H1 (cell line): ENCODE results near the gene UCMA.

ENCODE experiments used
- ASH2L ChIP-seq: fragments of 200-600, 300-600 bp; sonication (generic); IDR thresholded peaks from one replicate; pipeline ENCODE4 v1.7.1; 2017; ENCODE audit warnings: low read length
- ATF2 ChIP-seq: IDR thresholded peaks from 2 replicates; pipeline ENCODE4 v1.6.1; 2012; ENCODE audit warnings: low read length, inconsistent platforms
- E2F6 ChIP-seq: IDR thresholded peaks from 2 replicates; pipeline ENCODE4 v1.6.1; 2012; ENCODE audit warnings: inconsistent platforms
- EGR1 ChIP-seq: IDR thresholded peaks from 2 replicates; pipeline ENCODE4 v1.6.1; 2011; ENCODE audit warnings: low read depth, low read length, borderline replicate concordance
- GABPA ChIP-seq: IDR thresholded peaks from 2 replicates; pipeline ENCODE4 v1.6.1; 2011; ENCODE audit warnings: mild to moderate bottlenecking, low read length, moderate library complexity, borderline replicate concordance; ENCODE audit not compliant: insufficient read depth
- HDAC2 ChIP-seq, 2 experiments: fragments of 300-600 bp in 1 of 2; sonication (generic) in 1 of 2; IDR thresholded peaks; 2 replicates each; pipeline ENCODE4 v1.6.1; 2011 to 2012; ENCODE audit warnings: low read depth in 2 of 2, low read length in 2 of 2, mild to moderate bottlenecking in 2 of 2, moderate library complexity in 2 of 2, borderline replicate concordance in 1 of 2, inconsistent platforms in 1 of 2
- RNF2 ChIP-seq: fragments of 200-900, 300-1000 bp; sonication (generic); IDR thresholded peaks from 2 replicates; pipeline ENCODE4 v1.7.1; 2016; ENCODE audit warnings: borderline replicate concordance, low read depth, mild to moderate bottlenecking, antibody characterized with exemption, low read length; ENCODE audit not compliant: poor library complexity, severe bottlenecking; ENCODE audit errors: missing control alignments
- SP1 ChIP-seq: IDR thresholded peaks from 2 replicates; pipeline ENCODE4 v1.6.1; 2011; ENCODE audit warnings: low read depth, low read length
- SP2 ChIP-seq: IDR thresholded peaks from 2 replicates; pipeline ENCODE4 v1.6.1; 2012; ENCODE audit warnings: mild to moderate bottlenecking, low read length, inconsistent platforms
- TF ChIP-seq, protein P1 (sequence below), 3 experiments: IDR thresholded peaks; 1 replicate in 2 of 3; 2 replicates in 1 of 3; pipeline versions ENCODE4 v1.5.1 to v1.6.1; 2011; ENCODE audit warnings: low read length in 3 of 3, mild to moderate bottlenecking in 3 of 3, inconsistent platforms in 2 of 3, low read depth in 1 of 3, moderate library complexity in 1 of 3; ENCODE audit not compliant: insufficient read depth in 1 of 3; ENCODE audit errors: control extremely low read depth in 1 of 3

DNA sequence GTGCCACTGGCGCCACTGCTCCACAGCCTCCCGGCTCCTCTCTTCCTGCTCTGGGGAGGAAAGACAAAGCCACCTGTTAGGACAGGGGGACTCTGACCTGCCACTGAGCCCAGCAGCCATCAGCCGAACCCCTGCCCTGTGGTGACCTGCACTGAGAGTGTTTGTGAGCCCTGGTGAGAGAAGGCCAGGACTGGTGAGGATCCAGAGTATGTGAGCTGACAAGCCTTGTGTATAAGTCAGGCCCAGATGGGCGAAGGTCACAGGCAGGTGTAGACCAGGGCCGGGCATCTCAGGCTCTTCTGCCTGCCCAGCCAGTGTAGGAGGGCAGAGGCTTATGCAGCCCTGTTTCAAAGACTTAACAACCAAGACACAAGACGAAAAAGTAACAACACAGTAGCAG lies 12.0 kb downstream of the UCMA start:
- no peak for TF ChIP-seq ATF2
- TF ChIP-seq, protein P1, sequence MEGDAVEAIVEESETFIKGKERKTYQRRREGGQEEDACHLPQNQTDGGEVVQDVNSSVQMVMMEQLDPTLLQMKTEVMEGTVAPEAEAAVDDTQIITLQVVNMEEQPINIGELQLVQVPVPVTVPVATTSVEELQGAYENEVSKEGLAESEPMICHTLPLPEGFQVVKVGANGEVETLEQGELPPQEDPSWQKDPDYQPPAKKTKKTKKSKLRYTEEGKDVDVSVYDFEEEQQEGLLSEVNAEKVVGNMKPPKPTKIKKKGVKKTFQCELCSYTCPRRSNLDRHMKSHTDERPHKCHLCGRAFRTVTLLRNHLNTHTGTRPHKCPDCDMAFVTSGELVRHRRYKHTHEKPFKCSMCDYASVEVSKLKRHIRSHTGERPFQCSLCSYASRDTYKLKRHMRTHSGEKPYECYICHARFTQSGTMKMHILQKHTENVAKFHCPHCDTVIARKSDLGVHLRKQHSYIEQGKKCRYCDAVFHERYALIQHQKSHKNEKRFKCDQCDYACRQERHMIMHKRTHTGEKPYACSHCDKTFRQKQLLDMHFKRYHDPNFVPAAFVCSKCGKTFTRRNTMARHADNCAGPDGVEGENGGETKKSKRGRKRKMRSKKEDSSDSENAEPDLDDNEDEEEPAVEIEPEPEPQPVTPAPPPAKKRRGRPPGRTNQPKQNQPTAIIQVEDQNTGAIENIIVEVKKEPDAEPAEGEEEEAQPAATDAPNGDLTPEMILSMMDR (IDR thresholded peaks at IDR 0.05; ENCODE audit: control extremely low read depth in 1 of 3, insufficient read depth in 1 of 3, low read depth in 1 of 3, low read length in 3 of 3), result no peak
- no peak for TF ChIP-seq RNF2
- no peak for TF ChIP-seq ASH2L
- no peak for TF ChIP-seq SP1
- no peak for TF ChIP-seq EGR1
- no peak for TF ChIP-seq HDAC2 (IDR thresholded peaks at IDR 0.05; ENCODE audit: borderline replicate concordance in 1 of 2, low read depth in 2 of 2, low read length in 2 of 2)
- TF ChIP-seq E2F6, result no peak
- TF ChIP-seq SP2, result no peak
- no peak for TF ChIP-seq GABPA
